CD4-positive, alpha-beta memory T cell (primary cell): ENCODE measurements around the gene TRERF1. TPM values are rescaled to one million over a fixed set of nuclear protein-coding genes. Genes with fewer than 3 reads are reported as not detected.

Source experiments
- CTCF ChIA-PET: fragments of 350-600 bp; sonication (Branson Sonifier 250); formaldehyde crosslinking; loops from one replicate; lab custom pipeline; 2021; ENCODE audit warnings: inconsistent platforms; ENCODE audit not compliant: partially characterized antibody; lab: Charles Lee
- POLR2A ChIA-PET: fragments of 350-600 bp; sonication (Branson Sonifier 250); formaldehyde crosslinking; loops from one replicate; lab custom pipeline; 2021; ENCODE audit not compliant: partially characterized antibody; lab: Charles Lee
- DNase-seq, 5 donors: peaks; one replicate each; pipeline versions ENCODE4 v3.0.0 to v3.0.0-alpha.2; 2020 to 2022; ENCODE audit warnings: mixed read lengths in 1 of 5
- H3K27ac ChIP-seq: one replicate; pipeline ENCODE4 v1.7.0; 2013; ENCODE audit warnings: low read depth, low read length
- H3K27me3 ChIP-seq: 2 replicates; pipeline ENCODE4 v1.7.0; 2013; ENCODE audit warnings: mild to moderate bottlenecking, low read length, moderate library complexity; ENCODE audit not compliant: insufficient read depth
- H3K36me3 ChIP-seq: 2 replicates; pipeline ENCODE4 v1.7.0; 2013; ENCODE audit warnings: mild to moderate bottlenecking, low read length, moderate library complexity; ENCODE audit not compliant: insufficient read depth
- H3K4me1 ChIP-seq: 2 replicates; pipeline ENCODE4 v1.7.0; 2013; ENCODE audit warnings: mild to moderate bottlenecking, low read length, moderate library complexity; ENCODE audit not compliant: insufficient read depth
- H3K4me3 ChIP-seq, 2 donors: one replicate each; pipeline ENCODE4 v1.7.0; 2013; ENCODE audit warnings: low read length in 2 of 2, mild to moderate bottlenecking in 1 of 2
- H3K9me3 ChIP-seq, 2 donors: one replicate each; pipeline ENCODE4 v1.7.0; 2013; ENCODE audit warnings: low read length in 2 of 2, control low read depth in 1 of 2; ENCODE audit not compliant: control insufficient read depth in 1 of 2
- H3K27ac Mint-ChIP-seq, 7 donors: one replicate each; pipeline ENCODE4 v1.8.0; 2020 to 2021; ENCODE audit warnings: mixed read lengths in 7 of 7, mild to moderate bottlenecking in 6 of 7, inconsistent platforms in 3 of 7, moderate library complexity in 3 of 7
- H3K27me3 Mint-ChIP-seq, 2 donors: one replicate each; pipeline ENCODE4 v1.8.0; 2020 to 2021; ENCODE audit warnings: mixed read lengths in 2 of 2
- H3K36me3 Mint-ChIP-seq, 2 donors: one replicate each; pipeline ENCODE4 v1.8.0; 2020 to 2021; ENCODE audit warnings: mixed read lengths in 2 of 2, inconsistent platforms in 1 of 2, mild to moderate bottlenecking in 1 of 2
- H3K4me1 Mint-ChIP-seq, 4 donors: one replicate each; pipeline ENCODE4 v1.8.0; 2020 to 2021; ENCODE audit warnings: mixed read lengths in 4 of 4, mild to moderate bottlenecking in 1 of 4
- H3K4me3 Mint-ChIP-seq, 8 donors: one replicate each; pipeline ENCODE4 v1.8.0; 2020 to 2021; ENCODE audit warnings: mixed read lengths in 8 of 8, mild to moderate bottlenecking in 7 of 8, moderate library complexity in 6 of 8, inconsistent platforms in 3 of 8
- H3K9me3 Mint-ChIP-seq, 8 donors: one replicate each; pipeline ENCODE4 v1.8.0; 2020 to 2021; ENCODE audit warnings: mixed read lengths in 8 of 8, mild to moderate bottlenecking in 5 of 8, inconsistent platforms in 3 of 8, moderate library complexity in 1 of 8
- intact Hi-C: fragments of 100-400 bp; cut with micrococcal nuclease; formaldehyde crosslinking; loops from one replicate; pipeline ENCODE4 v1.15.1; 2023
- polyA plus RNA-seq, 2 donors: library from polyadenylated mRNA; unstranded; fragments of 300-500 nt; fragmentation: Illumina TruSeq; gene quantifications; one replicate each; pipeline ENCODE4 v1.2.3, GENCODE V29; 2021
- total RNA-seq, 2 experiments: library from RNA; stranded (reverse); gene quantifications; one replicate each; pipeline ENCODE4 v1.2.3, GENCODE V29; 2021

The TRERF1 gene
- total and polyA plus RNA-seq, 4 experiments from 2014 or later = 1.1 to 28.3 (median 17.4) TPM

DNA sequence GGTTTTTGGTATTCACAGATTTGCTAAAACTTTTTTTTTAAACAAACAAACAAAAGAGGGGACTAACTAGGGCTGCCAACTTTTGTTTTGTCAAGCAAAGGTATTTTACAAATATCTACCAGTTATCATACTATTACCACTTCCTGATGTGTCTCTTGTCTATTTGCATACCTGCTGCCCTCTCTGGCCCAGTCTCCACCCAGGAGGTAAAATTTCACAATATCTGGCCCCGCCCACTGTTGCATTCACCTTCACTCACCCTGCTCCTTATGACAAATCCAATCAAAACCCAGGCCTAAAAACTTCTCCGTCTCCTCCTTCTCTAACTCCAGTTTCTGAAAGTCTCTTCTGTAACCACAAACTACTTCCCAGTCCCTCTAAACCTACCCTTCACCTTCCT, 82.2 kb downstream of the TRERF1 start:
- Mint-ChIP-seq H3K9me3 (peaks cover 0 to 3% (median 0%) of the 10 kb centered on the region in 8 donors), H3K27ac (peak overlapping the region; percentile 74 to 95 (median 91)), H3K4me3 (peak overlapping the region in 7 of 8 donors; percentile 13 to 89 (median 64)), H3K36me3 (peaks cover 0 to 2% of the 10 kb centered on the region in 2 donors), H3K27me3 (no peaks in the 10 kb centered on the region), H3K4me1 (peaks cover 55 to 85% (median 68%) of the 10 kb centered on the region in 4 donors)
- Histone ChIP-seq H3K4me3 (no peak overlapping the region), H3K9me3 (no peaks in the 10 kb centered on the region), H3K27ac (no peak overlapping the region), H3K27me3 (no peaks in the 10 kb centered on the region), H3K4me1 (peaks cover 85% of the 10 kb centered on the region), H3K36me3 (no peaks in the 10 kb centered on the region)
- ChIA-PET CTCF (interaction anchor here (1.4 kb wide), 1 partner anchor 16 kb away, joined by 3 read pairs; no protein-coding TSS in a partner anchor), POLR2A (interaction anchor here (3.4 to 5.8 kb wide), 3 partner anchors 9 to 83 kb away, joined by 16 to 122 read pairs (median 78); partner anchors contain the start of gene TRERF1)
- peak in 1 of 5 donors; percentile 49 for DNase-seq
- intact Hi-C loops = loop anchor here (5.0 kb wide), 1 partner anchor 38 kb away; no protein-coding TSS in a partner anchor

- no peaks in the 10 kb centered on the region for H3K9me3 ChIP-seq
- H3K27ac ChIP-seq = peak overlapping the region; percentile 48
- DNase-seq = peak in 1 of 5 donors; percentile 75
- Mint-ChIP-seq H3K36me3 (peaks cover 9 to 11% of the 10 kb centered on the region in 2 donors), H3K27ac (peak overlapping the region; percentile 90 to 95 (median 94)), H3K27me3 (no peaks in the 10 kb centered on the region), H3K4me3 (peak overlapping the region; percentile 76 to 89 (median 82)), H3K9me3 (peaks cover 0 to 3% (median 0%) of the 10 kb centered on the region in 8 donors), H3K4me1 (peaks cover 59 to 89% (median 73%) of the 10 kb centered on the region in 4 donors)
- H3K4me1 ChIP-seq = peaks cover 79% of the 10 kb centered on the region
- H3K27me3 ChIP-seq = no peaks in the 10 kb centered on the region
- intact Hi-C loops = loop anchor here (1.0 to 5.0 kb wide), 2 partner anchors 22 to 39 kb away; no protein-coding TSS in a partner anchor
- no peaks in the 10 kb centered on the region for H3K36me3 ChIP-seq
- H3K4me3 ChIP-seq = no peak overlapping the region
- ChIA-PET POLR2A (interaction anchor here (1.1 to 5.8 kb wide), 14 partner anchors 8 to 196 kb away, joined by 3 to 122 read pairs (median 8); partner anchors contain the start of genes TRERF1 and UBR2), CTCF (interaction anchor here (0.7 to 1.4 kb wide), 4 partner anchors 17 to 180 kb away, joined by 3 read pairs; no protein-coding TSS in a partner anchor)
Observed at GRCh38 chr6:42368181-42368580, 83.5 kb downstream of the TRERF1 start.

DNA sequence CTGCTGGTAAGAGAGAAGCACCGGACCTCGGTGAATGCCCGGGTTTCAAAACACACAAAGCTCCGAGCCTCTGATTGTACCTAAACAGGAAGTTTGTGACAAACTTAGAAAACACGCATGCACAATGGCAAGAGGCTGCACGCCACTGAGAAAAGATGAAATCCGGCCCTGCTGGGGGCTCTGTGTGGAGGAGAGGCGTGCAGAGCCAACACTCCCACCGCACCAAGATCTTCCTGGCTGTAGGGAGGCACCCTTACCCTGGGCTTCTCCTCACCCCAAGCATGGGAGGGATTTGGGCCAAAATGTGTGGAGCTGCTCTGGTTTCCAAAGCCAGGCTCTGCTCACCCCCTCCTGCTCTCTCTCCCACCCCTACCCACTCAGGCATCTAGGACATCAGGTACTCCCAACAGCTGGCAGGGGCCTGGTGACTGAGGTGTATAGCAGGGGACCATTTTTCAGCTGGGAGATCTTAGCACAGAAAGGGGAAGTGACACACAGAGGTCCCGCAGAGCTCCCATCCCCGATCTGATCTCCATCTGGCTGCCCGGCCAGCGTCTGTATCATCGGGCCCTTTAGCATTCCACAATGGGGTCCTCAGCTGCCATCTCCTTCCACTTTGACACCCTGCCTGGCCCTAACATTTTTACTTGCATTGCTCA, 84.2 kb downstream of the TRERF1 start:
- Histone ChIP-seq H3K27ac (peak overlapping the region; percentile 48), H3K27me3 (no peaks in the 10 kb centered on the region), H3K36me3 (no peaks in the 10 kb centered on the region), H3K9me3 (no peaks in the 10 kb centered on the region), H3K4me1 (peaks cover 72% of the 10 kb centered on the region), H3K4me3 (peak overlapping the region; percentile 19 to 48)
- ChIA-PET CTCF (interaction anchor here (0.8 to 2.3 kb wide), 7 partner anchors 10 to 180 kb away, joined by 3 to 13 read pairs (median 5); no protein-coding TSS in a partner anchor), POLR2A (interaction anchor here (0.5 to 5.8 kb wide), 22 partner anchors 9 to 197 kb away, joined by 3 to 122 read pairs (median 6); partner anchors contain the start of genes TRERF1 and UBR2)
- peak in 1 of 5 donors; percentile 29 for DNase-seq
- peak overlapping the region; percentile 90 to 95 (median 94) for H3K27ac Mint-ChIP-seq
- H3K36me3 Mint-ChIP-seq = peaks cover 10 to 13% of the 10 kb centered on the region in 2 donors
- H3K9me3 Mint-ChIP-seq = peaks cover 0 to 2% (median 0%) of the 10 kb centered on the region in 8 donors
- intact Hi-C loops = loop anchor here (1.0 to 5.0 kb wide), 3 partner anchors 23 to 84 kb away; partner anchors contain the start of gene TRERF1
- no peaks in the 10 kb centered on the region for H3K27me3 Mint-ChIP-seq
- peak overlapping the region; percentile 76 to 89 (median 82) for H3K4me3 Mint-ChIP-seq
- peaks cover 55 to 86% (median 70%) of the 10 kb centered on the region in 4 donors for H3K4me1 Mint-ChIP-seq

GRCh38 chr6:42366999-42367352, 84.8 kb downstream of the TRERF1 start:
- Mint-ChIP-seq H3K27me3 (no peaks in the 10 kb centered on the region), H3K36me3 (peaks cover 14 to 18% of the 10 kb centered on the region in 2 donors), H3K27ac (peak overlapping the region; percentile 90 to 95 (median 94)), H3K9me3 (no peaks in the 10 kb centered on the region), H3K4me3 (peak overlapping the region; percentile 76 to 89 (median 82)), H3K4me1 (peaks cover 53 to 87% (median 68%) of the 10 kb centered on the region in 4 donors)
- Histone ChIP-seq H3K36me3 (no peaks in the 10 kb centered on the region), H3K27me3 (no peaks in the 10 kb centered on the region), H3K4me3 (peak overlapping the region in 1 of 2 donors; percentile 48), H3K27ac (peak overlapping the region; percentile 48), H3K4me1 (peaks cover 67% of the 10 kb centered on the region), H3K9me3 (no peaks in the 10 kb centered on the region)
- no peak for DNase-seq
- ChIA-PET POLR2A (interaction anchor here (0.5 to 5.8 kb wide), 23 partner anchors 8 to 197 kb away, joined by 3 to 122 read pairs (median 6); partner anchors contain the start of genes TRERF1 and UBR2), CTCF (interaction anchor here (0.6 to 2.3 kb wide), 10 partner anchors 11 to 181 kb away, joined by 3 to 13 read pairs (median 5); no protein-coding TSS in a partner anchor)
- intact Hi-C loops = loop anchor here (1.0 to 5.0 kb wide), 2 partner anchors 40 to 84 kb away; partner anchors contain the start of gene TRERF1

DNA sequence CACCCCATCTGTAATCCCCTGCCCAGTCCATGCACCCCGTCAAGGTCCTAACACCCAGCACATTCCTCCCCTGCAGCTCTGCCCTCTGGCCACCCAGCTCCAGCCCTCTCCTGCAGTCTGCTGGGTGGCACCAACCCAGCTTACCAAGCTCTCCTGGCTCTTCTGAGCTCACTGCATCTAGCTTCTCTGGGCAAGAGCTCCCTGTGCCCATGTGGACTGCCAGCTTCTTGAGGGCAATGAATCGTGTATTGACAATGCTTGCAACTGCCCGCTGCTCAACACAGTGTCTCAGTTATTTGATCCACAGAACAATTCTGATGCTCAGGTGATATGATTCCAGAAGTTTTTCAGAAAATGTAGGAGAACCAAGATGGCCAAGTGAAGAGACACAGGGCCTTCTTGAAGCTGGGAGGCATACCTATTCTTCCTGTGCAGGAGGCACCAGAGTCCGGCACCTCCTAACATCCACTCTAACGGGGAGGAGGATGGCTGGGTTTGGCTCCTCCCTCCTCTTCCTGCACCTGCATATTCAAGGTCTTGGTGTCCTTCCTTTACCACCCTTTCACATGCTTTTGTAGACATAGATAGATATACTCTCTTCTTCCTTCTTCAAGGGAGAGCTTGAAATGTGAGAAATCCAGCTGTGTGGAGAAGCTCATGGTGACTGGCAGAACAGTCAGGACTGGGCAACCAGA, 85.6 kb downstream of the TRERF1 start:
- POLR2A ChIA-PET = interaction anchor here (0.9 to 5.8 kb wide), 16 partner anchors 9 to 198 kb away, joined by 3 to 122 read pairs (median 7); partner anchors contain the start of genes TRERF1 and UBR2
- Mint-ChIP-seq H3K36me3 (peaks cover 22 to 24% of the 10 kb centered on the region in 2 donors), H3K27ac (peak overlapping the region; percentile 90 to 95 (median 94)), H3K4me3 (peak overlapping the region; percentile 26 to 89 (median 80)), H3K27me3 (no peaks in the 10 kb centered on the region), H3K9me3 (no peaks in the 10 kb centered on the region), H3K4me1 (peaks cover 55 to 93% (median 69%) of the 10 kb centered on the region in 4 donors)
- Histone ChIP-seq H3K36me3 (no peaks in the 10 kb centered on the region), H3K27ac (peak overlapping the region; percentile 48), H3K4me1 (peaks cover 66% of the 10 kb centered on the region), H3K4me3 (peak overlapping the region in 1 of 2 donors; percentile 48), H3K9me3 (no peaks in the 10 kb centered on the region), H3K27me3 (no peaks in the 10 kb centered on the region)
- CTCF ChIA-PET = interaction anchor here (0.6 to 2.3 kb wide), 13 partner anchors 12 to 360 kb away, joined by 3 to 13 read pairs (median 4); partner anchors contain the start of gene TRERF1
- intact Hi-C loops = loop anchor here (5.0 kb wide), 1 partner anchor 41 kb away; no protein-coding TSS in a partner anchor
- DNase-seq = no peak

GRCh38 chr6:42365021-42365420, 86.7 kb downstream of the TRERF1 start:
- no peak overlapping the region for H3K27ac ChIP-seq
- peak overlapping the region in 1 of 8 donors; percentile 17 for H3K4me3 Mint-ChIP-seq

More at GRCh38 chr6:42365021-42365420, 86.7 kb downstream of the TRERF1 start:
- no peaks in the 10 kb centered on the region for H3K27me3 ChIP-seq
- intact Hi-C loops = loop anchor here (5.0 kb wide), 1 partner anchor 42 kb away; no protein-coding TSS in a partner anchor
- peaks cover 61% of the 10 kb centered on the region for H3K4me1 ChIP-seq
- DNase-seq = no peak
- peaks cover 26 to 27% of the 10 kb centered on the region in 2 donors for H3K36me3 Mint-ChIP-seq
- H3K27ac Mint-ChIP-seq = peak overlapping the region in 6 of 7 donors; percentile 14 to 95 (median 80)
- H3K9me3 ChIP-seq = no peaks in the 10 kb centered on the region
- no peaks in the 10 kb centered on the region for H3K27me3 Mint-ChIP-seq
- H3K36me3 ChIP-seq = no peaks in the 10 kb centered on the region
- H3K4me3 ChIP-seq = no peak overlapping the region
- ChIA-PET POLR2A (interaction anchor here (4.6 to 5.8 kb wide), 2 partner anchors 25 to 87 kb away, joined by 78 to 122 read pairs; partner anchors contain the start of gene TRERF1), CTCF (no interaction called here)
- peaks cover 55 to 87% (median 64%) of the 10 kb centered on the region in 4 donors for H3K4me1 Mint-ChIP-seq
- H3K9me3 Mint-ChIP-seq = no peaks in the 10 kb centered on the region
